ENCODE results near the gene GABRG3. TPM values are rescaled to one million over a fixed set of nuclear protein-coding genes. Genes with fewer than 3 reads are reported as not detected.

Gene GABRG3
- total and polyA plus RNA-seq, 2 donors from 2014 or later = not detected

- intact Hi-C loops (cut with DNase I) = no loop called here
- no peak overlapping the region for H3K9ac ChIP-seq (ENCODE audit: low read length in 3 of 3)
- H3K4me3 ChIP-seq (ENCODE audit: low read length in 3 of 3) = no peak overlapping the region
- no peaks in the 10 kb centered on the region for H3K36me3 ChIP-seq (ENCODE audit: control insufficient read depth in 2 of 3, insufficient read depth in 3 of 3, low read length in 3 of 3)
- DNase-seq (no peak), FAIRE-seq (no peak)
- no peaks in the 10 kb centered on the region for H3K4me1 ChIP-seq (ENCODE audit: control insufficient read depth in 2 of 3, insufficient read depth in 2 of 3, low read depth in 1 of 3, low read length in 3 of 3)
- H3K27ac ChIP-seq (ENCODE audit: low read depth in 2 of 2, low read length in 2 of 2) = no peak overlapping the region
- no peaks in the 10 kb centered on the region for H3K27me3 ChIP-seq (ENCODE audit: control insufficient read depth, insufficient read depth, low read length)
- H3K9me3 ChIP-seq (ENCODE audit: control insufficient read depth in 2 of 3, insufficient read depth in 1 of 3, low read length in 3 of 3) = no peaks in the 10 kb centered on the region
- TF ChIP-seq, protein P1, sequence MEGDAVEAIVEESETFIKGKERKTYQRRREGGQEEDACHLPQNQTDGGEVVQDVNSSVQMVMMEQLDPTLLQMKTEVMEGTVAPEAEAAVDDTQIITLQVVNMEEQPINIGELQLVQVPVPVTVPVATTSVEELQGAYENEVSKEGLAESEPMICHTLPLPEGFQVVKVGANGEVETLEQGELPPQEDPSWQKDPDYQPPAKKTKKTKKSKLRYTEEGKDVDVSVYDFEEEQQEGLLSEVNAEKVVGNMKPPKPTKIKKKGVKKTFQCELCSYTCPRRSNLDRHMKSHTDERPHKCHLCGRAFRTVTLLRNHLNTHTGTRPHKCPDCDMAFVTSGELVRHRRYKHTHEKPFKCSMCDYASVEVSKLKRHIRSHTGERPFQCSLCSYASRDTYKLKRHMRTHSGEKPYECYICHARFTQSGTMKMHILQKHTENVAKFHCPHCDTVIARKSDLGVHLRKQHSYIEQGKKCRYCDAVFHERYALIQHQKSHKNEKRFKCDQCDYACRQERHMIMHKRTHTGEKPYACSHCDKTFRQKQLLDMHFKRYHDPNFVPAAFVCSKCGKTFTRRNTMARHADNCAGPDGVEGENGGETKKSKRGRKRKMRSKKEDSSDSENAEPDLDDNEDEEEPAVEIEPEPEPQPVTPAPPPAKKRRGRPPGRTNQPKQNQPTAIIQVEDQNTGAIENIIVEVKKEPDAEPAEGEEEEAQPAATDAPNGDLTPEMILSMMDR (IDR thresholded peaks at IDR 0.05; ENCODE audit: borderline replicate concordance, extremely low read depth, insufficient read depth) = no peak
Measured at GRCh38 chr15:27123291-27123690, 152.3 kb downstream of the GABRG3 start.

DNA sequence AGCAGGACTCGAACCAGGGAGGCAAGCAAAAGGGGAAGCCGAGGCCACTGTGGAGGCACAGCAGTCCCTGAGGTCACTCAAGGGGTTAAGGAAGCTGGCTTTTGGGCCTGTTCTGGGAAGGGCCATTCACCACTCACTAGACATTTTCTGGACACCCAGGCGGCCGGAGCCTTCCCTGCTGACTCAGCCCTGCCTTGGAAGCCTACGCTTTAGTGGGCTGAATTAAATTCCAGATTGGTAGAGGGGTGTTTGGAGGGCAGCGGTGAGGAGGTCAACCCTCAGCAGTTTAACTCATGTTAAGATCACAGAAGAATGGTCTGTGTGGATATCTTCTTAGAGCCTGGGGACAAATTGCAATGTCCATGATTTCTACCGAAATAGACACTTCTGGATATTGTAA, 152.8 kb downstream of the GABRG3 start:
- Histone ChIP-seq H3K4me1 (ENCODE audit: control insufficient read depth in 2 of 3, insufficient read depth in 2 of 3, low read depth in 1 of 3, low read length in 3 of 3) (no peaks in the 10 kb centered on the region), H3K27ac (ENCODE audit: low read depth in 2 of 2, low read length in 2 of 2) (no peak overlapping the region), H3K4me3 (ENCODE audit: low read length in 3 of 3) (no peak overlapping the region), H3K36me3 (ENCODE audit: control insufficient read depth in 2 of 3, insufficient read depth in 3 of 3, low read length in 3 of 3) (no peaks in the 10 kb centered on the region), H3K27me3 (ENCODE audit: control insufficient read depth, insufficient read depth, low read length) (no peaks in the 10 kb centered on the region), H3K9ac (ENCODE audit: low read length in 3 of 3) (no peak overlapping the region), H3K9me3 (ENCODE audit: control insufficient read depth in 2 of 3, insufficient read depth in 1 of 3, low read length in 3 of 3) (no peaks in the 10 kb centered on the region)
- FAIRE-seq (no peak), DNase-seq (no peak)
- TF ChIP-seq, protein P1 (IDR thresholded peaks at IDR 0.05; ENCODE audit: borderline replicate concordance, extremely low read depth, insufficient read depth) = no peak
- intact Hi-C loops (cut with DNase I) = no loop called here

GRCh38 chr15:27124287-27124871, 153.4 kb downstream of the GABRG3 start:
- Histone ChIP-seq H3K9me3 (ENCODE audit: control insufficient read depth in 2 of 3, insufficient read depth in 1 of 3, low read length in 3 of 3) (no peaks in the 10 kb centered on the region), H3K36me3 (ENCODE audit: control insufficient read depth in 2 of 3, insufficient read depth in 3 of 3, low read length in 3 of 3) (no peaks in the 10 kb centered on the region), H3K4me3 (ENCODE audit: low read length in 3 of 3) (no peak overlapping the region), H3K27ac (ENCODE audit: low read depth in 2 of 2, low read length in 2 of 2) (no peak overlapping the region), H3K4me1 (ENCODE audit: control insufficient read depth in 2 of 3, insufficient read depth in 2 of 3, low read depth in 1 of 3, low read length in 3 of 3) (no peaks in the 10 kb centered on the region), H3K27me3 (ENCODE audit: control insufficient read depth, insufficient read depth, low read length) (no peaks in the 10 kb centered on the region), H3K9ac (ENCODE audit: low read length in 3 of 3) (no peak overlapping the region)
- DNase-seq (no peak), FAIRE-seq (no peak)
- TF ChIP-seq, protein P1 (IDR thresholded peaks at IDR 0.05; ENCODE audit: borderline replicate concordance, extremely low read depth, insufficient read depth) = no peak
- intact Hi-C loops (cut with DNase I) = no loop called here

- FAIRE-seq (no peak), DNase-seq (no peak)
- H3K9ac ChIP-seq (ENCODE audit: low read length in 3 of 3) = no peak overlapping the region
- no peak overlapping the region for H3K27ac ChIP-seq (ENCODE audit: low read depth in 2 of 2, low read length in 2 of 2)
- intact Hi-C loops (cut with DNase I) = no loop called here
- no peaks in the 10 kb centered on the region for H3K27me3 ChIP-seq (ENCODE audit: control insufficient read depth, insufficient read depth, low read length)
- no peaks in the 10 kb centered on the region for H3K4me1 ChIP-seq (ENCODE audit: control insufficient read depth in 2 of 3, insufficient read depth in 2 of 3, low read depth in 1 of 3, low read length in 3 of 3)
- no peaks in the 10 kb centered on the region for H3K36me3 ChIP-seq (ENCODE audit: control insufficient read depth in 2 of 3, insufficient read depth in 3 of 3, low read length in 3 of 3)
- H3K9me3 ChIP-seq (ENCODE audit: control insufficient read depth in 2 of 3, insufficient read depth in 1 of 3, low read length in 3 of 3) = no peaks in the 10 kb centered on the region
- TF ChIP-seq, protein P1 (IDR thresholded peaks at IDR 0.05; ENCODE audit: borderline replicate concordance, extremely low read depth, insufficient read depth) = no peak
- H3K4me3 ChIP-seq (ENCODE audit: low read length in 3 of 3) = no peak overlapping the region
Measured at GRCh38 chr15:27125185-27125584, 154.2 kb downstream of the GABRG3 start.
